Suprapubic skin (tissue), 4 donors: Measurements from ENCODE around the gene RAB5B. TPM values are rescaled to one million over a fixed set of nuclear protein-coding genes. Genes with fewer than 3 reads are reported as not detected.

Experiments
- DNase-seq, 2 donors: peaks; one replicate each; pipeline ENCODE4 v3.0.0-alpha.2; 2019; ENCODE audit warnings: low spot score in 2 of 2
- H3K27ac ChIP-seq: fragments of 200-600 bp; sonication (generic); one replicate; pipeline ENCODE4 v1.5.1; 2019
- H3K27me3 ChIP-seq: fragments of 200-600 bp; sonication (generic); one replicate; pipeline ENCODE4 v1.5.1; 2019
- H3K36me3 ChIP-seq: fragments of 200-600 bp; sonication (generic); one replicate; pipeline ENCODE4 v1.5.1; 2019
- H3K4me1 ChIP-seq: fragments of 200-600 bp; sonication (generic); one replicate; pipeline ENCODE4 v1.5.1; 2019
- H3K4me3 ChIP-seq: fragments of 200-600 bp; sonication (generic); one replicate; pipeline ENCODE4 v1.5.1; 2019; ENCODE audit warnings: mild to moderate bottlenecking
- H3K9me3 ChIP-seq: fragments of 200-600 bp; sonication (generic); one replicate; pipeline ENCODE4 v1.5.1; 2019
- CTCF ChIP-seq, 2 donors: fragments of 200-600 bp in 1 of 2; fragments of 450-650 bp in 1 of 2; sonication (generic) in 1 of 2; IDR thresholded peaks; one replicate each; pipeline ENCODE4 v1.5.1; 2016 to 2019; ENCODE audit warnings: antibody characterized with exemption in 2 of 2, mild to moderate bottlenecking in 1 of 2, moderate library complexity in 1 of 2
- EP300 ChIP-seq: sonication (generic); formaldehyde crosslinking; IDR thresholded peaks from one replicate; pipeline ENCODE4 v1.6.1; 2017; ENCODE audit warnings: antibody characterized with exemption
- POLR2A ChIP-seq, 2 donors: fragments of 450-650 bp; IDR thresholded peaks; one replicate each; pipeline ENCODE4 v1.6.1; 2017; ENCODE audit warnings: antibody characterized with exemption in 2 of 2, mild to moderate bottlenecking in 2 of 2, moderate library complexity in 2 of 2
- POLR2AphosphoS5 ChIP-seq, 3 donors: sonication (generic); formaldehyde crosslinking; IDR thresholded peaks; one replicate each; pipeline ENCODE4 v1.6.1; 2017; ENCODE audit warnings: antibody characterized with exemption in 3 of 3
- WGBS: methylation state at CpG from one replicate; pipeline ENCODE4 v1.1.5; 2018; 5-methylcytosine and 5-hydroxymethylcytosine counted together
- total RNA-seq, 4 donors: library from RNA; depleted of rRNA; stranded (reverse); fragments of >200 nt; gene quantifications; one replicate each; pipeline ENCODE4 v1.1.0, GENCODE V29; 2016

RAB5B gene
- total RNA-seq, 4 donors from 2014 or later, result 97.1 to 143 (median 114) TPM

- TF ChIP-seq POLR2A (IDR thresholded peaks at IDR 0.05) (no peak), CTCF (IDR thresholded peaks at IDR 0.05) (no peak), POLR2AphosphoS5 (IDR thresholded peaks at IDR 0.05) (no peak), EP300 (no peak)
- DNase-seq, result no peak
- H3K36me3 ChIP-seq, result peaks cover 5% of the 10 kb centered on the region
- 64% methylated on average over 2 of the region's 2 CpGs for WGBS
- H3K9me3 ChIP-seq, result no peaks in the 10 kb centered on the region
- H3K27ac ChIP-seq, result no peak overlapping the region
- no peaks in the 10 kb centered on the region for H3K4me1 ChIP-seq
- H3K4me3 ChIP-seq, result no peak overlapping the region
- no peaks in the 10 kb centered on the region for H3K27me3 ChIP-seq
Measured at GRCh38 chr12:56014205-56014604, 40.3 kb downstream of the RAB5B start.

GRCh38 chr12:56017181-56017580 is 43.3 kb downstream of the RAB5B start:
- Histone ChIP-seq H3K27ac (no peak overlapping the region), H3K27me3 (no peaks in the 10 kb centered on the region), H3K4me1 (peaks cover 12% of the 10 kb centered on the region), H3K36me3 (peaks cover 12% of the 10 kb centered on the region), H3K4me3 (no peak overlapping the region), H3K9me3 (no peaks in the 10 kb centered on the region)
- TF ChIP-seq EP300, result no peak
- TF ChIP-seq POLR2A (IDR thresholded peaks at IDR 0.05), result no peak
- no peak for TF ChIP-seq CTCF (IDR thresholded peaks at IDR 0.05)
- no peak for TF ChIP-seq POLR2AphosphoS5 (IDR thresholded peaks at IDR 0.05)
- DNase-seq, result no peak
- 86% methylated on average over 4 of the region's 4 CpGs for WGBS

- Histone ChIP-seq H3K9me3 (no peaks in the 10 kb centered on the region), H3K4me1 (peaks cover 12% of the 10 kb centered on the region), H3K27ac (no peak overlapping the region), H3K4me3 (no peak overlapping the region), H3K27me3 (no peaks in the 10 kb centered on the region), H3K36me3 (peaks cover 12% of the 10 kb centered on the region)
- no peak for DNase-seq
- WGBS, result 100% methylated on average over 1 of the region's 1 CpG
- TF ChIP-seq EP300 (no peak), POLR2A (IDR thresholded peaks at IDR 0.05) (no peak), POLR2AphosphoS5 (IDR thresholded peaks at IDR 0.05) (no peak), CTCF (IDR thresholded peaks at IDR 0.05) (no peak)
Measured at GRCh38 chr12:56018356-56018755, 44.5 kb downstream of the RAB5B start.

GRCh38 chr12:56020423-56021184 is 46.7 kb downstream of the RAB5B start, which contains the start of gene IKZF4:
IKZF4 (plus strand) TSS chr12:56021043; CDS start chr12:56021494, 451 bp downstream.
- no peaks in the 10 kb centered on the region for H3K27me3 ChIP-seq
- peaks cover 12% of the 10 kb centered on the region for H3K4me1 ChIP-seq
- no peaks in the 10 kb centered on the region for H3K9me3 ChIP-seq
- H3K4me3 ChIP-seq, result peak within 1 kb of the TSS; percentile 14
- 42% methylated on average over 10 of the region's 10 CpGs for WGBS
- peaks cover 22% of the 10 kb centered on the region for H3K36me3 ChIP-seq
- DNase-seq, result no peak
- peak within 1 kb of the TSS; percentile 0 for H3K27ac ChIP-seq
- TF ChIP-seq POLR2A (IDR thresholded peaks at IDR 0.05), result no peak
- no peak for TF ChIP-seq POLR2AphosphoS5 (IDR thresholded peaks at IDR 0.05)
- TF ChIP-seq EP300, result no peak
- TF ChIP-seq CTCF (IDR thresholded peaks at IDR 0.05), result no peak

GRCh38 chr12:56021889-56022497 is 48.1 kb downstream of the RAB5B start:
- no peak for TF ChIP-seq CTCF (IDR thresholded peaks at IDR 0.05)
- TF ChIP-seq EP300, result no peak
- TF ChIP-seq POLR2AphosphoS5 (IDR thresholded peaks at IDR 0.05), result no peak
- no peak for TF ChIP-seq POLR2A (IDR thresholded peaks at IDR 0.05)
- Histone ChIP-seq H3K36me3 (peaks cover 29% of the 10 kb centered on the region), H3K4me1 (peaks cover 12% of the 10 kb centered on the region), H3K27ac (no peak overlapping the region), H3K9me3 (no peaks in the 10 kb centered on the region), H3K4me3 (peak overlapping the region; percentile 14), H3K27me3 (no peaks in the 10 kb centered on the region)
- WGBS, result 54% methylated on average over 2 of the region's 2 CpGs
- no peak for DNase-seq
